HepG2 (cell line): ENCODE measurements around the gene CD6. TPM values are rescaled to one million over a fixed set of nuclear protein-coding genes. Genes with fewer than 3 reads are reported as not detected.
A peak's percentile ranks its signal among the peaks of the same experiment; 100 is the strongest.

Experiments
- CHCHD3 ChIP-seq: sonication (generic); formaldehyde crosslinking; IDR thresholded peaks from 2 replicates; pipeline ENCODE4 v1.8.0; 2022; ENCODE audit warnings: mild to moderate bottlenecking, missing genetic modification reagents, moderate library complexity
- DPF2 ChIP-seq: sonication (generic); formaldehyde crosslinking; IDR thresholded peaks from 2 replicates; pipeline ENCODE4 v1.4.0; 2020; ENCODE audit warnings: mild to moderate bottlenecking, low read depth, missing genetic modification reagents, borderline replicate concordance
- FOSL1 ChIP-seq: sonication (generic); formaldehyde crosslinking; IDR thresholded peaks from 2 replicates; pipeline ENCODE4 v1.9.0; 2021; ENCODE audit warnings: missing genetic modification reagents, borderline replicate concordance
- KDM3A ChIP-seq: IDR thresholded peaks from 2 replicates; pipeline ENCODE4 v1.6.1; 2018; ENCODE audit warnings: low read depth, missing compliant biosample characterization
- MBD4 ChIP-seq: IDR thresholded peaks from 2 replicates; pipeline ENCODE4 v1.6.1; 2012; ENCODE audit warnings: low read length, inconsistent platforms, borderline replicate concordance
- MED13 ChIP-seq: sonication (generic); formaldehyde crosslinking; IDR thresholded peaks from 2 replicates; pipeline ENCODE4 v1.5.0; 2020; ENCODE audit warnings: missing genetic modification reagents
- NPAS2 ChIP-seq: sonication (generic); formaldehyde crosslinking; IDR thresholded peaks from 2 replicates; pipeline ENCODE4 v1.8.0; 2022; ENCODE audit warnings: mild to moderate bottlenecking, missing genetic modification reagents, borderline replicate concordance
- POLR2G ChIP-seq: fragments of 200-400 bp; formaldehyde crosslinking; IDR thresholded peaks from 2 replicates; pipeline ENCODE4 v1.6.1; 2018; ENCODE audit warnings: mild to moderate bottlenecking, low read depth, low read length, moderate library complexity
- RELA ChIP-seq: sonication (generic); formaldehyde crosslinking; IDR thresholded peaks from 2 replicates; pipeline ENCODE4 v1.4.0; 2020; ENCODE audit warnings: missing genetic modification reagents
- SAFB2 ChIP-seq: sonication (generic); formaldehyde crosslinking; IDR thresholded peaks from 2 replicates; pipeline ENCODE4 v1.5.1; 2020; ENCODE audit warnings: missing genetic modification reagents, low read depth, mild to moderate bottlenecking, borderline replicate concordance
- SOX5 ChIP-seq: IDR thresholded peaks from 2 replicates; pipeline ENCODE4 v1.6.1; 2016; ENCODE audit warnings: borderline replicate concordance
- ZFP36L2 ChIP-seq: sonication (generic); formaldehyde crosslinking; IDR thresholded peaks from 2 replicates; pipeline ENCODE4 v1.4.0; 2020; ENCODE audit warnings: missing genetic modification reagents
- ZNF589 ChIP-seq: sonication (generic); formaldehyde crosslinking; conservative IDR thresholded peaks from 2 replicates; pipeline ENCODE4 v1.8.0; 2022; ENCODE audit warnings: mild to moderate bottlenecking, moderate library complexity, missing genetic modification reagents
- ZNF619 ChIP-seq: sonication (generic); formaldehyde crosslinking; IDR thresholded peaks from 2 replicates; pipeline ENCODE4 v1.4.0; 2020; ENCODE audit warnings: mild to moderate bottlenecking, missing genetic modification reagents
- polyA plus RNA-seq, 8 experiments: library from polyadenylated mRNA; depleted of rRNA in 3 of 8; stranded (reverse) in 7 of 8; unstranded in 1 of 8; fragments of >200 nt; fragmentation: Illumina TruSeq in 4 of 8; extraction: Trizol in 4 of 8; gene quantifications; 2 replicates each; pipeline versions ENCODE4 v1.2.1 to v1.2.3, GENCODE V29; 2011 to 2016; ENCODE audit warnings: low read depth in 4 of 8, missing spikeins in 1 of 8, mixed read lengths in 1 of 8; ENCODE audit not compliant: insufficient read depth in 1 of 8
- total RNA-seq, 5 experiments: library from RNA; depleted of rRNA; stranded (reverse); fragments of >200 nt; fragmentation: Illumina TruSeq; extraction: Trizol; gene quantifications; 2 replicates each; pipeline ENCODE4 v1.2.3, GENCODE V29; 2016; ENCODE audit warnings: low read depth in 1 of 5
- TF ChIP-seq, protein P1 (sequence below): IDR thresholded peaks from 2 replicates; pipeline ENCODE4 v1.6.1; 2016; ENCODE audit warnings: missing compliant biosample characterization, missing genetic modification reagents, borderline replicate concordance
- TF ChIP-seq, protein P2 (sequence below), 2 experiments: sonication (generic) in 1 of 2; formaldehyde crosslinking in 1 of 2; IDR thresholded peaks; 2 replicates each; pipeline versions ENCODE4 v1.5.1 to v1.6.1; 2011 to 2020; ENCODE audit warnings: borderline replicate concordance in 1 of 2, low read depth in 1 of 2, low read length in 1 of 2, mild to moderate bottlenecking in 1 of 2, missing genetic modification reagents in 1 of 2, moderate library complexity in 1 of 2
- TF ChIP-seq, protein P3 (sequence below): sonication (generic); formaldehyde crosslinking; IDR thresholded peaks from 2 replicates; pipeline ENCODE4 v1.9.0; 2022; ENCODE audit warnings: low read depth, missing genetic modification reagents
- TF ChIP-seq, protein P4 (sequence below): sonication (generic); formaldehyde crosslinking; IDR thresholded peaks from 2 replicates; pipeline ENCODE4 v1.5.1; 2020; ENCODE audit warnings: missing genetic modification reagents, mild to moderate bottlenecking, borderline replicate concordance
- TF ChIP-seq, protein P5 (sequence below), 2 experiments: fragments of 450-650 bp in 1 of 2; sonication (generic) in 1 of 2; formaldehyde crosslinking; IDR thresholded peaks; 2 replicates each; pipeline versions ENCODE4 v1.5.0 to v1.8.0; 2020 to 2022; ENCODE audit warnings: mild to moderate bottlenecking in 1 of 2, missing genetic modification reagents in 1 of 2
- TF ChIP-seq, protein P6 (sequence below): sonication (generic); formaldehyde crosslinking; IDR thresholded peaks from 2 replicates; pipeline ENCODE4 v1.8.1; 2023; ENCODE audit warnings: mild to moderate bottlenecking, missing genetic modification reagents, borderline replicate concordance

CD6 gene
- total and polyA plus RNA-seq, 2 of the 13 experiments (the other 11 are each of a cell fraction or from before 2014, with no cell fraction given), result not detected

DNA sequence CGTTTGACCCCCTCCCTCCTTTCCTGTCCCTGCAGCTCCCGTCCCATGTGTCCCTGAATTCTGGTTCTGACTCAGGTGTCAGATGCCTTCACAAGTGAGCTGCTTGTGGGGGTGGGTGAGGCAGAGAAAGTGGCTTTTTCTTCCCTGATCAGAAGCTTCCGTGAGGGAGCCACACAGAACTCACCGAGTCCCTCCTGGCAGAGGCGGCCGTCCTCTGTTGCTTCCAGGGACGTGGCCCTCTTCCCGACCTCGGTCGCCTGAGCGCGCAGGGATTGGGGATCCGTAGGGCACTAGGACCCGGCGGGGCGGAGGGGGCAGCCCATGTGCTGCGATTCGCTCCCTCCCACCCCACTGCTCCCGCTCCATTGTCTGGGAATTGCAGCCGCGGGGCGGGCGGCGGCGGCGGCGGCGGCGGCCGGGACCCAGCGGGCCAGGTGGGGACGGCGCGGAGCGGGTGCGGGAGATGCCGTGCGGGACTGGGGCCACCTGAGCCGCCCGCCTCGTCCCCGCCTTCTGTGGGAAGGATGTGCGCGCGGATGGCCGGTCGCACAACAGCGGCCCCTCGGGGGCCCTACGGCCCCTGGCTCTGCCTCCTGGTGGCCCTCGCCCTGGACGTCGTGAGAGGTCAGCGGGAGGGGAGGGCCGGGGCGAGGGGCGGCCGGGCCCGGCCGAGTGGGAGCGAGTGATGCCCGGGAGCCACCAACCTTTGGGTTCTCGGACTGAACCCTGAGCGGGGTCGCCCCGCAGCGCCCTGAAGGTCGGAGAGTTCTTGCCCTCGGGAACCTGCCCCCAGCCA lies 47.2 kb upstream of the CD6 start, which contains the start of gene TMEM132A (continued):
- TF ChIP-seq NPAS2 (no peak), DPF2 (CRISPR knock-in tag) (no peak), MED13 (no peak), ZNF589 (CRISPR knock-in tag) (no peak), POLR2G (peak; percentile 61; the same call in 1 of the 2 replicates), MBD4 (no peak), ZNF619 (CRISPR knock-in tag) (no peak), CHCHD3 (CRISPR knock-in tag) (no peak), RELA (CRISPR knock-in tag) (no peak), FOSL1 (CRISPR knock-in tag) (no peak), KDM3A (peak; percentile 71; the same call in 1 of the 2 replicates), ZFP36L2 (CRISPR knock-in tag) (no peak), SAFB2 (CRISPR knock-in tag) (0 out of 2 replicates have a peak, but pooled peaks have one; percentile 3), SOX5 (CRISPR knock-in tag) (peak; percentile 44; the same call in 1 of the 2 replicates)
- TF ChIP-seq, protein P1, sequence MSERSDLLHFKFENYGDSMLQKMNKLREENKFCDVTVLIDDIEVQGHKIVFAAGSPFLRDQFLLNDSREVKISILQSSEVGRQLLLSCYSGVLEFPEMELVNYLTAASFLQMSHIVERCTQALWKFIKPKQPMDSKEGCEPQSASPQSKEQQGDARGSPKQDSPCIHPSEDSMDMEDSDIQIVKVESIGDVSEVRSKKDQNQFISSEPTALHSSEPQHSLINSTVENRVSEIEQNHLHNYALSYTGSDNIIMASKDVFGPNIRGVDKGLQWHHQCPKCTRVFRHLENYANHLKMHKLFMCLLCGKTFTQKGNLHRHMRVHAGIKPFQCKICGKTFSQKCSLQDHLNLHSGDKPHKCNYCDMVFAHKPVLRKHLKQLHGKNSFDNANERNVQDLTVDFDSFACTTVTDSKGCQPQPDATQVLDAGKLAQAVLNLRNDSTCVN, result no peak
- TF ChIP-seq, protein P2, sequence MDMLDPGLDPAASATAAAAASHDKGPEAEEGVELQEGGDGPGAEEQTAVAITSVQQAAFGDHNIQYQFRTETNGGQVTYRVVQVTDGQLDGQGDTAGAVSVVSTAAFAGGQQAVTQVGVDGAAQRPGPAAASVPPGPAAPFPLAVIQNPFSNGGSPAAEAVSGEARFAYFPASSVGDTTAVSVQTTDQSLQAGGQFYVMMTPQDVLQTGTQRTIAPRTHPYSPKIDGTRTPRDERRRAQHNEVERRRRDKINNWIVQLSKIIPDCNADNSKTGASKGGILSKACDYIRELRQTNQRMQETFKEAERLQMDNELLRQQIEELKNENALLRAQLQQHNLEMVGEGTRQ (IDR thresholded peaks at IDR 0.05; ENCODE audit: low read depth, low read length), result no peak
- TF ChIP-seq, protein P2 (CRISPR knock-in tag; IDR thresholded peaks at IDR 0.05; ENCODE audit: borderline replicate concordance), result 0 out of 2 replicates have a peak, but pooled peaks have one; percentile 32
- TF ChIP-seq, protein P3, sequence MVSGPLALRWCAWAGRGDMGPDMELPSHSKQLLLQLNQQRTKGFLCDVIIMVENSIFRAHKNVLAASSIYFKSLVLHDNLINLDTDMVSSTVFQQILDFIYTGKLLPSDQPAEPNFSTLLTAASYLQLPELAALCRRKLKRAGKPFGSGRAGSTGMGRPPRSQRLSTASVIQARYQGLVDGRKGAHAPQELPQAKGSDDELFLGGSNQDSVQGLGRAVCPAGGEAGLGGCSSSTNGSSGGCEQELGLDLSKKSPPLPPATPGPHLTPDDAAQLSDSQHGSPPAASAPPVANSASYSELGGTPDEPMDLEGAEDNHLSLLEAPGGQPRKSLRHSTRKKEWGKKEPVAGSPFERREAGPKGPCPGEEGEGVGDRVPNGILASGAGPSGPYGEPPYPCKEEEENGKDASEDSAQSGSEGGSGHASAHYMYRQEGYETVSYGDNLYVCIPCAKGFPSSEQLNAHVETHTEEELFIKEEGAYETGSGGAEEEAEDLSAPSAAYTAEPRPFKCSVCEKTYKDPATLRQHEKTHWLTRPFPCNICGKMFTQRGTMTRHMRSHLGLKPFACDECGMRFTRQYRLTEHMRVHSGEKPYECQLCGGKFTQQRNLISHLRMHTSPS, result no peak
- TF ChIP-seq, protein P4, sequence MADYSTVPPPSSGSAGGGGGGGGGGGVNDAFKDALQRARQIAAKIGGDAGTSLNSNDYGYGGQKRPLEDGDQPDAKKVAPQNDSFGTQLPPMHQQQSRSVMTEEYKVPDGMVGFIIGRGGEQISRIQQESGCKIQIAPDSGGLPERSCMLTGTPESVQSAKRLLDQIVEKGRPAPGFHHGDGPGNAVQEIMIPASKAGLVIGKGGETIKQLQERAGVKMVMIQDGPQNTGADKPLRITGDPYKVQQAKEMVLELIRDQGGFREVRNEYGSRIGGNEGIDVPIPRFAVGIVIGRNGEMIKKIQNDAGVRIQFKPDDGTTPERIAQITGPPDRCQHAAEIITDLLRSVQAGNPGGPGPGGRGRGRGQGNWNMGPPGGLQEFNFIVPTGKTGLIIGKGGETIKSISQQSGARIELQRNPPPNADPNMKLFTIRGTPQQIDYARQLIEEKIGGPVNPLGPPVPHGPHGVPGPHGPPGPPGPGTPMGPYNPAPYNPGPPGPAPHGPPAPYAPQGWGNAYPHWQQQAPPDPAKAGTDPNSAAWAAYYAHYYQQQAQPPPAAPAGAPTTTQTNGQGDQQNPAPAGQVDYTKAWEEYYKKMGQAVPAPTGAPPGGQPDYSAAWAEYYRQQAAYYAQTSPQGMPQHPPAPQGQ (CRISPR knock-in tag), result no peak
- TF ChIP-seq, protein P5, sequence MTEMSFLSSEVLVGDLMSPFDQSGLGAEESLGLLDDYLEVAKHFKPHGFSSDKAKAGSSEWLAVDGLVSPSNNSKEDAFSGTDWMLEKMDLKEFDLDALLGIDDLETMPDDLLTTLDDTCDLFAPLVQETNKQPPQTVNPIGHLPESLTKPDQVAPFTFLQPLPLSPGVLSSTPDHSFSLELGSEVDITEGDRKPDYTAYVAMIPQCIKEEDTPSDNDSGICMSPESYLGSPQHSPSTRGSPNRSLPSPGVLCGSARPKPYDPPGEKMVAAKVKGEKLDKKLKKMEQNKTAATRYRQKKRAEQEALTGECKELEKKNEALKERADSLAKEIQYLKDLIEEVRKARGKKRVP (CRISPR knock-in tag; IDR thresholded peaks at IDR 0.05), result no peak
- TF ChIP-seq, protein P6, sequence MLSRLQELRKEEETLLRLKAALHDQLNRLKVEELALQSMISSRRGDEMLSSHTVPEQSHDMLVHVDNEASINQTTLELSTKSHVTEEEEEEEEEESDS (CRISPR knock-in tag), result no peak
